ENCODE data around the gene FSTL4. TPM values are rescaled to one million over a fixed set of nuclear protein-coding genes. Genes with fewer than 3 reads are reported as not detected.

FSTL4 gene
- total RNA-seq, 1 donor from 2014 or later = not detected

DNA sequence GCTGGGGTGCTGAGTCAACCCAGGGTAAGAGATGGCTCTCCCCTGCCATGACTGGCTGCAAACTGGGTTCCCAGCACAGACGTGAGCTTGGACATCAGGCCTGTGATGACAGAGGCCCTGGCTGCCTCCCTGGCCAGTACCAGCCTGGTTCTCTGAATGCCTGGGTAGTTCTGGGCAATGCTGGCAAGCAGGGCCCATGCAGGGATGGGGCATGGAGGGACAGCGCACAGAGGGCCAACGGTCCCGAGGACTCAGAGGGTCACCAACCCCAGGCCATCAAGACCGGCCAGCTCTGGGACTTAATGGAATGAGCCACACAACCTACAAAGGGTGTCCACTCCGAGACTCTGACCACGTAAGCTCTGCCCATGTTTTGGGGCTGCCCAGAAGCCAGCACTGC is 241.4 kb downstream of the FSTL4 start:
- H3K4me3 ChIP-seq = no peak overlapping the region
- peaks cover 11% of the 10 kb centered on the region for H3K4me1 ChIP-seq
- intact Hi-C loops (cut with micrococcal nuclease) = no loop called here
- no peak for DNase-seq
- no peaks in the 10 kb centered on the region for H3K36me3 ChIP-seq
- TF ChIP-seq, protein P1, sequence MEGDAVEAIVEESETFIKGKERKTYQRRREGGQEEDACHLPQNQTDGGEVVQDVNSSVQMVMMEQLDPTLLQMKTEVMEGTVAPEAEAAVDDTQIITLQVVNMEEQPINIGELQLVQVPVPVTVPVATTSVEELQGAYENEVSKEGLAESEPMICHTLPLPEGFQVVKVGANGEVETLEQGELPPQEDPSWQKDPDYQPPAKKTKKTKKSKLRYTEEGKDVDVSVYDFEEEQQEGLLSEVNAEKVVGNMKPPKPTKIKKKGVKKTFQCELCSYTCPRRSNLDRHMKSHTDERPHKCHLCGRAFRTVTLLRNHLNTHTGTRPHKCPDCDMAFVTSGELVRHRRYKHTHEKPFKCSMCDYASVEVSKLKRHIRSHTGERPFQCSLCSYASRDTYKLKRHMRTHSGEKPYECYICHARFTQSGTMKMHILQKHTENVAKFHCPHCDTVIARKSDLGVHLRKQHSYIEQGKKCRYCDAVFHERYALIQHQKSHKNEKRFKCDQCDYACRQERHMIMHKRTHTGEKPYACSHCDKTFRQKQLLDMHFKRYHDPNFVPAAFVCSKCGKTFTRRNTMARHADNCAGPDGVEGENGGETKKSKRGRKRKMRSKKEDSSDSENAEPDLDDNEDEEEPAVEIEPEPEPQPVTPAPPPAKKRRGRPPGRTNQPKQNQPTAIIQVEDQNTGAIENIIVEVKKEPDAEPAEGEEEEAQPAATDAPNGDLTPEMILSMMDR (IDR thresholded peaks at IDR 0.05; ENCODE audit: borderline replicate concordance) = no peak
- H3K9me3 ChIP-seq (replicated peaks) = no peaks in the 10 kb centered on the region
- peaks cover 32% of the 10 kb centered on the region for H3K27me3 ChIP-seq (ENCODE audit: low read depth)
- no peak overlapping the region for H3K27ac ChIP-seq (replicated peaks)

DNA sequence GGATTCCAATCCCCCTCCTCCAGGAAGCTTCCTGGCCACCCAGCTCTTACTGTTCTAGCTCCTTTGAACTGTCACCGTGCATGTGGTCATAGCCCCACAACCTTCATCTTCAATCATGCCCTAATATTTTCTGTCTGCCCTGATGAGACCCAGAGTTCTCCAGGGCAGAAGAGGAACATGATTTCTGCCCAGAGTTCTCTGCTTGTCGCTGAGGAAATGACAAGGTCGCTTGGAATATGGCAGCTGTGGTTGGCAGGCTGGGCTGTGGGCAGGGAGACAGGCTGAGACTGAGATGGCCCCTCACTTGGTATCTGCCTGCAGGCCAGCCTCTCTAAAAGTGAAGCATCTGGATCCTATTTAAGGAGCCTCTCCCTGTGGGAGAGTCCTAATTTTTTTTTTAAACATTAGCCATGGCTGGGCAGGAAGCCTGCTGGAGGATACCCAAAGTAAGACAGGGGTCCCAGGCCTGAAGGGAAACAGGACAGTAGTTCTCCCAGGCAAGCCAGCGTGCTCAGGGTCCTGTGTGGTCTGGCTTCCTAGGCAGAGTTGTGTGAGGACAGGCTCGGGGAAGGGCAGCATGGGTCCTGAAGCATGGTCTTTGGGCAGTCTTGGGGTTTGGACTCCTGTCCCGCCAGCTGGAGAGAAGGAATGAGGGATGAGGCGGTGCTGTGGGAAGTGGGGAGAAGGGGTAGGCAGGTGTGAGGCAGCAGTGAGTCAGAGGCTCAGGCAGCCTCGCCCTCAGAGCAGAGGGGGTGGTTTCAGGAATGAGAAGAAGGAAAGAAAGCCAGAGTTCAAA is 242.1 kb downstream of the FSTL4 start:
- Histone ChIP-seq H3K27ac (replicated peaks) (no peak overlapping the region), H3K4me3 (no peak overlapping the region), H3K27me3 (ENCODE audit: low read depth) (peaks cover 39% of the 10 kb centered on the region), H3K4me1 (peaks cover 11% of the 10 kb centered on the region), H3K9me3 (replicated peaks) (no peaks in the 10 kb centered on the region), H3K36me3 (no peaks in the 10 kb centered on the region)
- DNase-seq = no peak
- intact Hi-C loops (cut with micrococcal nuclease) = no loop called here
- TF ChIP-seq, protein P1 (IDR thresholded peaks at IDR 0.05; ENCODE audit: borderline replicate concordance) = no peak

DNA sequence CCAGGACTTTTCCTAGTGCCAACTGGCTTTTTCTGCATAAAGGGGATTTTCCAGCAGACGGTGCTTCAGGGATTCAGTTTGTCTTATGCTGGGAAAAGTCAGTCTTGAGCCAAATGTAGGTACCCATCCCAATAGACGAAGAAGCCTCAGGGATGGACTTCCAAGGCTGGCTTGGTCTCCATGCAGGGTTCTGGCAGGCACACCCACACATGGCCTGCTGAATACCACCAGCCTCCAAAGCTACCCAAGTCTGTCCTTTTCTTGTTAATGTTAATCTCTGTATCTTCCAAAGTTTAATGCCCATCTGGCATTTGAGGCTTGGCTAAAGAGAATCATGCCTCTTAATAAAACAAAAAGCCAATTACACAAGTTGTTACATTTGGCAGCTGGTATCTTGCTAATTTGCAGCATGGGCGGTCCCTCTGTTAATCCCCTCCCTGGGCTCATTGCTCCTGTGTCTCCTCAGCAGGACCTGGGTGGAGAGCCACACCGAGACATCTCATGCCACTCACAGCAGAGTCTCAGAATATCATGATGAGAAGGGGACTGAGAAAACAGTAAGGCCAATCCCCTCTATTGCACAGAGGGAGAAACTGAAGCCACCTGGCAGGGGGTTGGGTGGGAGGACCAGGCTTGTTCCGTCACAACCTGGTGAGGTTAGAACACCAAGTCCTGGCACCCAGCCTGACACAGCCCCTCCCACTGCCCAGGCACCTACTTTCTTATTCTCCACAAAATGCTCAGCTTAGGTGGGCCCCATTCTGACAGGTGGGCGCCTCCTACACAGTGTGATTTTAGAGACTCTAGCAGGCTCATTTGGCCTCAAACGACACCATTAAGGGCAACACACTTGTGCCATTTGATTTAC is 243.2 kb downstream of the FSTL4 start:
- TF ChIP-seq, protein P1 (IDR thresholded peaks at IDR 0.05; ENCODE audit: borderline replicate concordance) = no peak

DNA sequence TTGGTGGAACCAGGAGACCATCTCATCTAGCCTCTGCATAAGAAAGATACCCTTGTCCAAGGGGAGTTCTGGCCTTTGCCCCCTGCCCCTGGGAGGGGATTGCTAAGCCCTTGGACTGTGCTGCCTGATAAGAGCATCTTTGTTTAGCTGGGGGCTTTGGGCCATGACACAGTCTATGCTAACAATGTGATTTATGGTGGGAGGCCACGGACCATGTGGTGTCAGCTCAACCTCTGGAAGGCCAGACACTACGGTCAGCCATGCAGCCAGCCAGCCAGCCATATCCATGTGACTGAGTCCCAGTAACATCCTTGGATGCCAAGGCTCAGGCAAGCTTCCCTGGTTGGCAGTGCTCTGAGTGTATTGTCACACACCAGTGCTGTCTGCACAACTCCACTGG is 244.4 kb downstream of the FSTL4 start:
- H3K36me3 ChIP-seq = no peaks in the 10 kb centered on the region
- H3K4me1 ChIP-seq = peaks cover 11% of the 10 kb centered on the region
- H3K9me3 ChIP-seq (replicated peaks) = no peaks in the 10 kb centered on the region
- TF ChIP-seq, protein P1 (IDR thresholded peaks at IDR 0.05; ENCODE audit: borderline replicate concordance) = no peak
- H3K4me3 ChIP-seq = no peak overlapping the region
- peaks cover 43% of the 10 kb centered on the region for H3K27me3 ChIP-seq (ENCODE audit: low read depth)
- no peak for DNase-seq
- intact Hi-C loops (cut with micrococcal nuclease) = no loop called here
- no peak overlapping the region for H3K27ac ChIP-seq (replicated peaks)

More for the DNA sequence above, 243.2 kb downstream of the FSTL4 start:
- no peak for DNase-seq
- Histone ChIP-seq H3K27ac (replicated peaks) (no peak overlapping the region), H3K4me3 (no peak overlapping the region), H3K4me1 (peaks cover 11% of the 10 kb centered on the region), H3K27me3 (ENCODE audit: low read depth) (peaks cover 49% of the 10 kb centered on the region), H3K9me3 (replicated peaks) (no peaks in the 10 kb centered on the region), H3K36me3 (no peaks in the 10 kb centered on the region)
- intact Hi-C loops (cut with micrococcal nuclease) = no loop called here

DNA sequence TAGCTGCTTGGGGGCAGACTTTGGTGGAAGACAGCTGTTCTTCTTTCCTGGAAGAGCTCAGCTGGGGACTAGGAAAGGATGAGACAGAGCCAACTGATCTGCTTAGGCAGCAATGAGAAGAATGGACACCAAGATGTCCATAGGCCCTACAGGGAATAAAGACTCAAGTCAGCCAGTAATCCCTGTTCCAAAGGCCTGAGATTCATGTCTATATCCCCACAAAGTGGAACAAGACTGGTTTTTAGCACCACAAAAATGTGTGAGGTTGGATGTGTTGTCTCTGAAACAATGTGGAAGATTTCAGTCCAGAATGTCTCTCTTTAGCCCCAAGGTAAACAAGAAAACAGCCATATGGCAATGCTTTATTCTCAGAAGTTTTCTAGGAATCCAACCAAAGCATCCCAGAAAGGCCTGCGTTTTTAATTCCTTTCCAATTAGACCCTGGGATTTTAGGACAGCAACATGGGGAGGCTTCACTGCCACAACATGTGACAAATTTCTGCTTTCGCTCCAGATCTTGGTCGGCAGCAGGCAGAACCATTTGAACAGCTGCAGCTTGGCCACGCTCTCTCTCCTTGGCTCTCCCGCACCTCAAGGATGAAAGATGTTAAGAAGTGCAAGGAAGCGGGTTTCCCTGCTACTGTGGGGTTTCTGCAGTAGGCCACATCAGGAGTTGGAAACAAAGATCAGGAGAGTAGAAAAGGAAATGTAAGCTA is 245.1 kb downstream of the FSTL4 start:
- TF ChIP-seq, protein P1 (IDR thresholded peaks at IDR 0.05; ENCODE audit: borderline replicate concordance) = no peak
- Histone ChIP-seq H3K36me3 (no peaks in the 10 kb centered on the region), H3K27ac (replicated peaks) (no peak overlapping the region), H3K9me3 (replicated peaks) (no peaks in the 10 kb centered on the region), H3K4me3 (no peak overlapping the region), H3K27me3 (ENCODE audit: low read depth) (peaks cover 51% of the 10 kb centered on the region), H3K4me1 (peaks cover 11% of the 10 kb centered on the region)
- no peak for DNase-seq
- intact Hi-C loops (cut with micrococcal nuclease) = no loop called here
